H9 (cell line): ENCODE data around the gene SETDB2. TPM values are rescaled to one million over a fixed set of nuclear protein-coding genes. Genes with fewer than 3 reads are reported as not detected.

Source experiments
- DNase-seq: peaks from one replicate; pipeline ENCODE4 v3.0.0-alpha.2; 2017
- H2AFZ ChIP-seq: one replicate; pipeline ENCODE4 v1.6.1; 2013; ENCODE audit warnings: mild to moderate bottlenecking, low read length, control low read depth, moderate library complexity
- H2AK5ac ChIP-seq: 2 replicates; pipeline ENCODE4 v1.6.1; 2013; ENCODE audit warnings: low read length, control low read depth, mixed read lengths; ENCODE audit not compliant: insufficient read length
- H2BK120ac ChIP-seq: one replicate; pipeline ENCODE4 v1.6.1; 2013; ENCODE audit warnings: low read depth, mild to moderate bottlenecking, low read length, control low read depth, inconsistent platforms; ENCODE audit not compliant: poor library complexity, severe bottlenecking
- H2BK12ac ChIP-seq: 2 replicates; pipeline ENCODE4 v1.6.1; 2013; ENCODE audit warnings: low read length, control low read depth, mixed read lengths, low read depth; ENCODE audit not compliant: insufficient read length
- H2BK15ac ChIP-seq: 2 replicates; pipeline ENCODE4 v1.6.1; 2013; ENCODE audit warnings: low read depth, low read length, control low read depth
- H2BK20ac ChIP-seq: one replicate; pipeline ENCODE4 v1.6.1; 2013; ENCODE audit warnings: low read depth, mild to moderate bottlenecking, low read length, control low read depth, inconsistent platforms; ENCODE audit not compliant: poor library complexity, severe bottlenecking
- H2BK5ac ChIP-seq: 2 replicates; pipeline ENCODE4 v1.6.1; 2013; ENCODE audit warnings: low read length, control low read depth, mixed read lengths; ENCODE audit not compliant: insufficient read length
- H3K14ac ChIP-seq: 2 replicates; pipeline ENCODE4 v1.6.1; 2013; ENCODE audit warnings: low read length, control low read depth; ENCODE audit not compliant: insufficient read depth
- H3K18ac ChIP-seq: 2 replicates; pipeline ENCODE4 v1.6.1; 2013; ENCODE audit warnings: low read depth, mild to moderate bottlenecking, mixed read lengths, low read length, control low read depth; ENCODE audit not compliant: insufficient read length
- H3K23ac ChIP-seq: 2 replicates; pipeline ENCODE4 v1.6.1; 2013; ENCODE audit warnings: low read length, control low read depth, mixed read lengths, low read depth; ENCODE audit not compliant: insufficient read length
- H3K23me2 ChIP-seq: 2 replicates; pipeline ENCODE4 v1.6.1; 2013; ENCODE audit warnings: low read depth, mild to moderate bottlenecking, mixed read lengths, low read length, control low read depth; ENCODE audit not compliant: insufficient read length, poor library complexity, severe bottlenecking
- H3K27ac ChIP-seq: 2 replicates; pipeline ENCODE4 v1.5.1; 2013; ENCODE audit warnings: low read length, control low read depth, mixed read lengths, low read depth; ENCODE audit not compliant: insufficient read length
- H3K27me3 ChIP-seq: 2 replicates; pipeline ENCODE4 v1.6.1; 2013; ENCODE audit warnings: low read length, control low read depth, inconsistent platforms; ENCODE audit not compliant: insufficient read depth
- H3K4ac ChIP-seq: 2 replicates; pipeline ENCODE4 v1.6.1; 2013; ENCODE audit warnings: low read depth, mild to moderate bottlenecking, control low read depth, inconsistent platforms, low read length, moderate library complexity
- H3K4me1 ChIP-seq: 2 replicates; pipeline ENCODE4 v1.6.1; 2013; ENCODE audit warnings: low read length, control low read depth, inconsistent platforms; ENCODE audit not compliant: insufficient read depth
- H3K4me2 ChIP-seq: 2 replicates; pipeline ENCODE4 v1.6.1; 2013; ENCODE audit warnings: low read length, control low read depth, mixed read lengths; ENCODE audit not compliant: insufficient read length, insufficient read depth
- H3K56ac ChIP-seq: 2 replicates; pipeline ENCODE4 v1.6.1; 2013; ENCODE audit warnings: low read depth, mild to moderate bottlenecking, mixed read lengths, low read length, control low read depth; ENCODE audit not compliant: insufficient read length
- H3K79me1 ChIP-seq: 2 replicates; pipeline ENCODE4 v1.6.1; 2013; ENCODE audit warnings: low read depth, mild to moderate bottlenecking, moderate library complexity, low read length, control low read depth, inconsistent platforms; ENCODE audit not compliant: insufficient read depth, poor library complexity, severe bottlenecking
- H3K79me2 ChIP-seq: 2 replicates; pipeline ENCODE4 v1.6.1; 2013; ENCODE audit warnings: low read length, control low read depth, inconsistent platforms; ENCODE audit not compliant: insufficient read depth
- H3K9ac ChIP-seq: 2 replicates; pipeline ENCODE4 v1.6.1; 2013; ENCODE audit warnings: low read length, control low read depth, mixed read lengths; ENCODE audit not compliant: insufficient read length; ENCODE audit errors: extremely low read depth
- H3K9me3 ChIP-seq: one replicate; pipeline ENCODE4 v1.6.1; 2013; ENCODE audit warnings: low read depth, low read length, inconsistent platforms; ENCODE audit not compliant: control insufficient read depth
- H3T11ph ChIP-seq: one replicate; pipeline ENCODE4 v1.6.1; 2013; ENCODE audit warnings: mild to moderate bottlenecking, low read length, control low read depth, inconsistent platforms
- H4K20me1 ChIP-seq: one replicate; pipeline ENCODE4 v1.6.1; 2013; ENCODE audit not compliant: control insufficient read depth, insufficient read length, insufficient read depth
- H4K5ac ChIP-seq: 2 replicates; pipeline ENCODE4 v1.6.1; 2013; ENCODE audit warnings: low read depth, mild to moderate bottlenecking, mixed read lengths, low read length, control low read depth; ENCODE audit not compliant: insufficient read length
- H4K8ac ChIP-seq: replicated peaks from 2 replicates; pipeline ENCODE4 v1.6.1; 2013; ENCODE audit warnings: low read length, control low read depth, mixed read lengths, low read depth; ENCODE audit not compliant: insufficient read length
- H4K91ac ChIP-seq: 2 replicates; pipeline ENCODE4 v1.6.1; 2013; ENCODE audit warnings: low read depth, mild to moderate bottlenecking, moderate library complexity, mixed read lengths, low read length, control low read depth; ENCODE audit not compliant: insufficient read length
- H3K27ac Mint-ChIP-seq, 3 experiments: 2 replicates in 2 of 3; 3 replicates in 1 of 3; pipeline ENCODE4 v1.8.0; 2020 to 2021; ENCODE audit warnings: mixed read lengths in 3 of 3, mild to moderate bottlenecking in 1 of 3, moderate library complexity in 1 of 3
- H3K27me3 Mint-ChIP-seq: 2 replicates; pipeline ENCODE4 v1.8.0; 2021; ENCODE audit warnings: low read depth, mild to moderate bottlenecking, moderate library complexity, mixed read lengths
- H3K36me3 Mint-ChIP-seq, 3 experiments: 2 replicates in 2 of 3; 3 replicates in 1 of 3; pipeline ENCODE4 v1.8.0; 2020 to 2021; ENCODE audit warnings: low read depth in 3 of 3, mixed read lengths in 3 of 3; ENCODE audit not compliant: insufficient read depth in 1 of 3
- H3K4me1 Mint-ChIP-seq, 2 experiments: 2 replicates each; pipeline ENCODE4 v1.8.0; 2020; ENCODE audit warnings: mixed read lengths in 2 of 2
- H3K4me3 Mint-ChIP-seq, 2 experiments: 2 replicates in 1 of 2; 3 replicates in 1 of 2; pipeline ENCODE4 v1.8.0; 2020 to 2021; ENCODE audit warnings: mild to moderate bottlenecking in 2 of 2, mixed read lengths in 2 of 2, moderate library complexity in 1 of 2
- H3K9me3 Mint-ChIP-seq, 2 experiments: 2 replicates in 1 of 2; 3 replicates in 1 of 2; pipeline ENCODE4 v1.8.0; 2020; ENCODE audit warnings: mild to moderate bottlenecking in 2 of 2, mixed read lengths in 2 of 2, moderate library complexity in 1 of 2
- CTCF ChIP-seq: fragments of 200-600 bp; sonication (generic); conservative IDR thresholded peaks from 3 replicates; pipeline ENCODE4 v1.8.0; 2021; ENCODE audit warnings: antibody characterized with exemption, mild to moderate bottlenecking
- WGBS: extraction: QIAGEN DNeasy Blood & Tissue Kit; methylation state at CpG from one replicate; pipeline ENCODE4 v1.1.7; 2013; ENCODE audit warnings: missing lambda C conversion rate, low lambda C conversion rate, mixed read lengths; ENCODE audit not compliant: insufficient read length; ENCODE audit errors: extremely low coverage; 5-methylcytosine and 5-hydroxymethylcytosine counted together
- total RNA-seq: library from RNA; stranded (reverse); gene quantifications from 2 replicates; pipeline ENCODE4 v1.2.1, GENCODE V29; 2021

The SETDB2 gene
- total RNA-seq, 1 experiment from 2014 or later = 5.7 TPM

- no peak overlapping the region for H4K91ac ChIP-seq
- no peaks in the 10 kb centered on the region for H3K27me3 ChIP-seq
- no peak overlapping the region for H3K18ac ChIP-seq
- no peak overlapping the region for H3K23ac ChIP-seq
- no peak overlapping the region for H2BK20ac ChIP-seq
- H3K4me2 ChIP-seq = no peak overlapping the region
- H4K5ac ChIP-seq = no peak overlapping the region
- H3K4me3 Mint-ChIP-seq = no peak overlapping the region
- no peak overlapping the region for H2BK12ac ChIP-seq
- no peaks in the 10 kb centered on the region for H3K4me1 ChIP-seq
- no peaks in the 10 kb centered on the region for H3K79me1 ChIP-seq
- no peak overlapping the region for H3K27ac ChIP-seq
- H3K56ac ChIP-seq = no peak overlapping the region
- H2AK5ac ChIP-seq = no peak overlapping the region
- H4K8ac ChIP-seq = no peak overlapping the region
- no peaks in the 10 kb centered on the region for H3K27me3 Mint-ChIP-seq
- H3K23me2 ChIP-seq = no peaks in the 10 kb centered on the region
- H4K20me1 ChIP-seq = no peaks in the 10 kb centered on the region
- no peak overlapping the region for H2AFZ ChIP-seq
- DNase-seq = no peak
- no peak overlapping the region for H3K9ac ChIP-seq
- peaks cover 35 to 40% (median 38%) of the 10 kb centered on the region in 3 experiments for H3K36me3 Mint-ChIP-seq
- H2BK15ac ChIP-seq = no peak overlapping the region
- H3K4ac ChIP-seq = no peak overlapping the region
- no peaks in the 10 kb centered on the region for H3K79me2 ChIP-seq
- peaks cover 18% of the 10 kb centered on the region for H3K9me3 ChIP-seq
- H2BK120ac ChIP-seq = no peak overlapping the region
- no peaks in the 10 kb centered on the region for H3K4me1 Mint-ChIP-seq
- H3K14ac ChIP-seq = no peak overlapping the region
- no peak for TF ChIP-seq CTCF
- no peak overlapping the region for H2BK5ac ChIP-seq
- no peak overlapping the region for H3K27ac Mint-ChIP-seq
- H3T11ph ChIP-seq = no peak overlapping the region
- H3K9me3 Mint-ChIP-seq = peaks cover 27% of the 10 kb centered on the region in 2 experiments
- no CpG with 5 or more reads among the region's 5 CpGs for WGBS
Measured at GRCh38 chr13:49466292-49466838, 22.3 kb downstream of the SETDB2 start.
